B cell (primary cell): Measurements from ENCODE around the gene ADH1B. TPM values are rescaled to one million over a fixed set of nuclear protein-coding genes. Genes with fewer than 3 reads are reported as not detected.

Experiments used
- ATAC-seq: fragments of 200-7000 bp; cut with Tn5 transposase; one replicate; pipeline ENCODE4 v1.10.0; 2021; ENCODE audit warnings: low read depth, mild to moderate bottlenecking, moderate number of reproducible peaks, moderate library complexity
- CTCF ChIA-PET: fragments of 350-600 bp; sonication (Branson Sonifier 250); formaldehyde crosslinking; loops from one replicate; lab custom pipeline; 2021; ENCODE audit warnings: antibody characterized with exemption, inconsistent platforms; lab: Charles Lee
- POLR2A ChIA-PET: fragments of 350-600 bp; sonication (Branson Sonifier 250); formaldehyde crosslinking; loops from one replicate; lab custom pipeline; 2021; ENCODE audit warnings: antibody characterized with exemption; lab: Charles Lee
- DNase-seq: peaks from one replicate; pipeline ENCODE4 v3.0.0; 2013
- H2AFZ ChIP-seq: 2 replicates; pipeline ENCODE4 v1.6.1; 2012; ENCODE audit warnings: mild to moderate bottlenecking, low read depth, low read length; ENCODE audit not compliant: insufficient read depth, poor library complexity, severe bottlenecking
- H3K27ac ChIP-seq, 2 donors: 1 replicate in 1 of 2; 2 replicates in 1 of 2; pipeline ENCODE4 v1.5.1; 2012 to 2013; ENCODE audit warnings: low read length in 2 of 2, mild to moderate bottlenecking in 2 of 2, moderate library complexity in 1 of 2
- H3K27me3 ChIP-seq, 4 experiments: fragments of 200-600 bp in 1 of 4; sonication (generic) in 1 of 4; replicated peaks in 1 of 4; 1 replicate in 2 of 4; 2 replicates in 2 of 4; pipeline versions ENCODE4 v1.6.1 to v1.7.0; 2013 to 2016; ENCODE audit warnings: low read length in 3 of 4, mild to moderate bottlenecking in 2 of 4, mixed read lengths in 1 of 4, moderate library complexity in 1 of 4; ENCODE audit not compliant: insufficient read depth in 4 of 4, control insufficient read depth in 3 of 4; ENCODE audit errors: control extremely low read depth in 1 of 4
- H3K36me3 ChIP-seq, 2 experiments: replicated peaks in 1 of 2; 1 replicate in 1 of 2; 2 replicates in 1 of 2; pipeline versions ENCODE4 v1.6.1 to v1.7.1; 2013; ENCODE audit warnings: low read length in 1 of 2; ENCODE audit not compliant: insufficient read depth in 2 of 2, control insufficient read depth in 1 of 2; ENCODE audit errors: control extremely low read depth in 1 of 2, extremely low read depth in 1 of 2
- H3K4me1 ChIP-seq, 2 donors: fragments of 200-600 bp in 1 of 2; sonication (generic) in 1 of 2; 1 replicate in 1 of 2; 2 replicates in 1 of 2; pipeline versions ENCODE4 v1.5.1 to v1.6.1; 2013 to 2017; ENCODE audit warnings: low read length in 2 of 2; ENCODE audit not compliant: control insufficient read depth in 2 of 2, insufficient read depth in 2 of 2
- H3K4me2 ChIP-seq: replicated peaks from 2 replicates; pipeline ENCODE3; 2012; ENCODE audit warnings: mild to moderate bottlenecking, low read depth, low read length; ENCODE audit not compliant: poor library complexity, severe bottlenecking
- H3K4me3 ChIP-seq, 5 experiments: fragments of 200-600 bp in 1 of 5; sonication (generic) in 1 of 5; 1 replicate in 3 of 5; 2 replicates in 2 of 5; pipeline versions ENCODE4 v1.5.1 to v1.7.0; 2011 to 2016; ENCODE audit warnings: low read length in 4 of 5, mild to moderate bottlenecking in 4 of 5, low read depth in 2 of 5, control low read depth in 1 of 5, moderate library complexity in 1 of 5; ENCODE audit not compliant: insufficient read depth in 1 of 5; ENCODE audit errors: control extremely low read depth in 1 of 5, extremely low read depth in 1 of 5
- H3K79me2 ChIP-seq: fragments of 200-600 bp; sonication (generic); one replicate; pipeline ENCODE4 v1.6.0; 2016; ENCODE audit warnings: low read length; ENCODE audit not compliant: control insufficient read depth, insufficient read depth
- H3K9ac ChIP-seq: fragments of 200-600 bp; sonication (generic); 2 replicates; pipeline ENCODE4 v1.6.1; 2017; ENCODE audit warnings: mild to moderate bottlenecking, low read length, moderate library complexity
- H3K9me3 ChIP-seq, 3 donors: one replicate each; pipeline versions ENCODE4 v1.6.1 to v1.7.1; 2013; ENCODE audit warnings: low read length in 2 of 3; ENCODE audit not compliant: control insufficient read depth in 2 of 3, insufficient read depth in 1 of 3; ENCODE audit errors: control extremely low read depth in 1 of 3
- H4K20me1 ChIP-seq: 2 replicates; pipeline ENCODE4 v1.6.0; 2012; ENCODE audit warnings: mild to moderate bottlenecking, low read length; ENCODE audit not compliant: insufficient read depth, control insufficient read depth, poor library complexity, severe bottlenecking
- H3K27ac Mint-ChIP-seq: one replicate; pipeline ENCODE4 v1.8.0; 2021; ENCODE audit warnings: mixed read lengths
- H3K27me3 Mint-ChIP-seq: one replicate; pipeline ENCODE4 v1.8.0; 2021; ENCODE audit warnings: mixed read lengths
- H3K4me1 Mint-ChIP-seq: one replicate; pipeline ENCODE4 v1.8.0; 2021; ENCODE audit warnings: mixed read lengths
- H3K4me3 Mint-ChIP-seq: one replicate; pipeline ENCODE4 v1.8.0; 2021; ENCODE audit warnings: mixed read lengths
- H3K9me3 Mint-ChIP-seq: one replicate; pipeline ENCODE4 v1.8.0; 2022; ENCODE audit warnings: mixed read lengths; ENCODE audit not compliant: insufficient read depth
- EZH2 ChIP-seq: IDR thresholded peaks from 2 replicates; pipeline ENCODE4 v1.6.1; 2012; ENCODE audit warnings: borderline replicate concordance, low read depth, mild to moderate bottlenecking, moderate library complexity, low read length; ENCODE audit not compliant: insufficient read depth, poor library complexity, severe bottlenecking
- WGBS: methylation state at CpG from one replicate; pipeline ENCODE4 v1.1.5; 2013; ENCODE audit warnings: missing lambda C conversion rate; ENCODE audit not compliant: insufficient coverage; 5-methylcytosine and 5-hydroxymethylcytosine counted together
- intact Hi-C: fragments of 100-400 bp; cut with micrococcal nuclease; formaldehyde crosslinking; loops from one replicate; pipeline ENCODE4 v1.10.0; 2022
- polyA plus RNA-seq: library from polyadenylated mRNA; depleted of rRNA; stranded (reverse); fragments of >200 nt; gene quantifications from 2 replicates; pipeline ENCODE4 v1.2.3, GENCODE V29; 2012
- total RNA-seq, 2 donors: library from RNA; stranded (reverse); fragments of 120-200 nt in 1 of 2; gene quantifications; 1 replicate in 1 of 2; 2 replicates in 1 of 2; pipeline versions ENCODE4 v1.2.3 to v1.2.4, GENCODE V29; 2013 to 2022
- TF ChIP-seq, protein P1 (sequence below): fragments of 200-600 bp; IDR thresholded peaks from one replicate; pipeline ENCODE4 v1.8.0; 2022; ENCODE audit warnings: antibody characterized with exemption, mild to moderate bottlenecking

The ADH1B gene
- total and polyA plus RNA-seq, 2 donors (not counting 1 experiment from before 2014, with no cell fraction given), result not detected

- 95% methylated on average over 5 of the region's 5 CpGs for WGBS
- Histone ChIP-seq H3K27me3 (no peaks in the 10 kb centered on the region), H3K36me3 (no peaks in the 10 kb centered on the region), H3K4me3 (no peak overlapping the region), H3K4me2 (no peak overlapping the region), H4K20me1 (no peaks in the 10 kb centered on the region), H3K9ac (no peak overlapping the region), H3K27ac (no peak overlapping the region), H3K4me1 (no peaks in the 10 kb centered on the region), H2AFZ (no peak overlapping the region), H3K79me2 (no peaks in the 10 kb centered on the region), H3K9me3 (peaks cover 0 to 1% (median 0%) of the 10 kb centered on the region in 3 donors)
- CTCF ChIA-PET, result no interaction called here
- intact Hi-C loops, result no loop called here
- ATAC-seq (no peak), DNase-seq (no peak)
- TF ChIP-seq, protein P1, sequence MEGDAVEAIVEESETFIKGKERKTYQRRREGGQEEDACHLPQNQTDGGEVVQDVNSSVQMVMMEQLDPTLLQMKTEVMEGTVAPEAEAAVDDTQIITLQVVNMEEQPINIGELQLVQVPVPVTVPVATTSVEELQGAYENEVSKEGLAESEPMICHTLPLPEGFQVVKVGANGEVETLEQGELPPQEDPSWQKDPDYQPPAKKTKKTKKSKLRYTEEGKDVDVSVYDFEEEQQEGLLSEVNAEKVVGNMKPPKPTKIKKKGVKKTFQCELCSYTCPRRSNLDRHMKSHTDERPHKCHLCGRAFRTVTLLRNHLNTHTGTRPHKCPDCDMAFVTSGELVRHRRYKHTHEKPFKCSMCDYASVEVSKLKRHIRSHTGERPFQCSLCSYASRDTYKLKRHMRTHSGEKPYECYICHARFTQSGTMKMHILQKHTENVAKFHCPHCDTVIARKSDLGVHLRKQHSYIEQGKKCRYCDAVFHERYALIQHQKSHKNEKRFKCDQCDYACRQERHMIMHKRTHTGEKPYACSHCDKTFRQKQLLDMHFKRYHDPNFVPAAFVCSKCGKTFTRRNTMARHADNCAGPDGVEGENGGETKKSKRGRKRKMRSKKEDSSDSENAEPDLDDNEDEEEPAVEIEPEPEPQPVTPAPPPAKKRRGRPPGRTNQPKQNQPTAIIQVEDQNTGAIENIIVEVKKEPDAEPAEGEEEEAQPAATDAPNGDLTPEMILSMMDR, result no peak
- TF ChIP-seq EZH2, result no peak
- Mint-ChIP-seq H3K27me3 (no peaks in the 10 kb centered on the region), H3K9me3 (no peaks in the 10 kb centered on the region), H3K4me1 (no peaks in the 10 kb centered on the region), H3K27ac (no peak overlapping the region), H3K4me3 (no peak overlapping the region)
- POLR2A ChIA-PET, result no interaction called here
Observed at GRCh38 chr4:99281261-99281660, 39.9 kb downstream of the ADH1B start.

GRCh38 chr4:99276417-99276816 lies 44.8 kb downstream of the ADH1B start:
- no peaks in the 10 kb centered on the region for H3K79me2 ChIP-seq
- H3K9me3 ChIP-seq, result peaks cover 0 to 1% (median 0%) of the 10 kb centered on the region in 3 donors
- TF ChIP-seq, protein P1, result no peak
- no peak for TF ChIP-seq EZH2
- H3K27ac ChIP-seq, result no peak overlapping the region
- no peaks in the 10 kb centered on the region for H3K4me1 ChIP-seq
- Mint-ChIP-seq H3K9me3 (no peaks in the 10 kb centered on the region), H3K27me3 (no peaks in the 10 kb centered on the region), H3K27ac (no peak overlapping the region), H3K4me3 (no peak overlapping the region), H3K4me1 (no peaks in the 10 kb centered on the region)
- ChIA-PET CTCF (no interaction called here), POLR2A (no interaction called here)
- no CpG with 5 or more reads among the region's 2 CpGs for WGBS
- no peaks in the 10 kb centered on the region for H4K20me1 ChIP-seq
- no peak overlapping the region for H3K4me2 ChIP-seq
- intact Hi-C loops, result no loop called here
- ATAC-seq, result no peak
- H3K36me3 ChIP-seq, result no peaks in the 10 kb centered on the region
- H2AFZ ChIP-seq, result no peak overlapping the region
- no peak for DNase-seq
- H3K4me3 ChIP-seq, result no peak overlapping the region
- no peaks in the 10 kb centered on the region for H3K27me3 ChIP-seq
- H3K9ac ChIP-seq, result no peak overlapping the region
